ENCODE data around the gene CBY3.
"Not testable (repeated sequence)": the region's sequence is repeated elsewhere in the genome, so short reads cannot be mapped to it uniquely, and the experiment has no call there.

The CBY3 gene

GRCh38 chr5:179668391-179668790, 12.4 kb downstream of the CBY3 start:
- no peak for DNase-seq (ENCODE audit: low spot score)

DNA sequence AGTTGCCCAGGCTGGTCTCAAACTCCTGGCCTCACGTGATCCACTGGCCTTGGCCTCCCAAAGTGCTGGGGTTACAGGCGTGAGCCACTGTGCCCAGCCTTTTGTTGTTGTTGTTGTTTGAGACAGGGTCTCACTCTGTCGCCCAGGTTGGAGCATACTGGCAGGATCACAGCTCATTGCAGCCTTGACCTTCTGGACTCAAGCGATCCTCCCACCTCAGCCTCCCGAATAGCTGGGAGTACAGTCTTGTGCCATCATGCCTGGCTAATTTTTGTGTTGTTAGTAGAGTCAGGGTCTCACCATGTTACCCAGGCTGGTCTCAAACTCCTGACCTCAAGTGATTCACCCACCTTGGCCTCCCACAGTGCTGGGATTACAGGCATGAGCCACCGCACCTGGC, 19.2 kb downstream of the CBY3 start:
- DNase-seq (ENCODE audit: low spot score), result not testable (repeated sequence)

DNA sequence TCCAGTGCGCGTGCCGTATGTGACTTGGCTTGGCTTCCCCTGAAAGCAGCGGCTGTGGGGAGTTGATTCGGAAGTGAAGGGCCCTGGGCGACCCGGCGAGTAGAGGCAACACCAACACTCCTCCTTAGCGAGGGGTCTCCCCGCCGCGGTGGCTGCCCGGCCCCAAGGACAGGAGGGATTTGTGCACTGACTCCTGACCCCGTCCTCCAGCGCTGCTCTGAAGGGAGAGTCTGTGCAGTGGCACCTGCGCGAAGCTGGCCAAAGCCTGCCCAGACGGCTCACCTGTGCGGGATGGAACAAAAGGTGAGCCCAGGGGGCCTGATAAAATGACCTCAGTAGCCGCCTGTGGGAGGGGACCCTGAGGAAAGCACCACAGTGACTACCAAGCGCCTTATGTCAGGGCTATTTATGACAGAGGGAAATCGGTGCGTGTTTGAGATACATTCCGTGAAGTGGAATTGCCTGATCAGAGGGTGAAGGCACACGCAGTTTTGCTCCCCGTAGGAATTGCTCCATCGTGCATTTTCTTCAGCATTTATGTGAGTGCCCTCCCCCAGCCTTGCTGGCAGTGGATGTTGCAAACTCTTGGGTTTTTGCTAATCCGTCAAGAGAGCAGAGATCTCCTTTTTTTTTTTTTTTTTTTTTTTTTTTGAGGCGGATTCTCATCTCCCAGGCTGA, 22.5 kb downstream of the CBY3 start:
- not testable (repeated sequence) for DNase-seq (ENCODE audit: low spot score)

GRCh38 chr5:179657302-179658178, 23.3 kb downstream of the CBY3 start:
- DNase-seq (ENCODE audit: low spot score), result not testable (repeated sequence)

DNA sequence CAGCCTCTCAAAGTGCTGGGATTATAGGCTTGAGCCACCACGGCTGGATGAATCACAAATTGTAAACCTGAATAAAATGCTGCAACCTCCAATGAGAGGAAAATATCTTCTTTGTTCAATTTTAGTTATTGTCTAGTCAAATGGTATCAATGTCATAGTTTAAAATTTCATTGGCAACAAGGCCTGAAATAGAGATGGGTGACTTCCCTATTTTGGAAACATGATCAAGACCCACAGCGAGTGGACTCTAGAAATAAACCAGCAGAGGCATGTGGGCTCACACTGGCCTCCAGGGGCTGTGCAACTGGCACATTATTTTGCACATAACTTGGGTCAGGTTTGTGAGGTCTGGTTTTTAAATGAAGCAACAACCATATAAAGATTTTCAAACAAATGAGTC, 27.7 kb downstream of the CBY3 start:
- not testable (repeated sequence) for DNase-seq (ENCODE audit: low spot score)

- DNase-seq (ENCODE audit: low spot score), result not testable (repeated sequence)
These were observed 30.6 kb downstream of the CBY3 start for GRCh38 chr5:179650245-179650644.

GRCh38 chr5:179649166-179649703, 31.6 kb downstream of the CBY3 start:
- not testable (repeated sequence) for DNase-seq (ENCODE audit: low spot score)

DNA sequence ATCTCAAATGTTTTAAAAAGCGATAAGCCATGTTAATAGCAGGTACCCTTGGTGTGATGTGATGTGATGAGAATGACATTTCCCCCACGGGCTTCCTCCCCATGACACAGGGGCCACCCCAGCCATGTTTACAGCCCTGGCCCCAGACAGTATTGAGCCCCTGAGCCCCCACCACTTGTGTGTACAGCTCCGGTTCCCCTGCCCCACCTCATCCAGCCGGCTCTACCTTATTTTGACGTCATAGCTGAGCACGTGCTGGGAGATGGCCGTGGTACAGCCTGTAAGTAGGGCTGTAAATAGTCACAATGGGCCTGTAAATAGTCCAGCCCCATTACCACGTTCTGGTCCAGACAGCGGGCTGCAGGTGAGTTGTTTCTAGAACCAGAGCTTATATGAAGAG, 32.4 kb downstream of the CBY3 start:
- DNase-seq (ENCODE audit: low spot score), result no peak

- not testable (repeated sequence) for DNase-seq (ENCODE audit: low spot score)
These were observed 36.1 kb downstream of the CBY3 start for GRCh38 chr5:179644766-179645165.

- DNase-seq (ENCODE audit: low spot score), result not testable (repeated sequence)
These were observed 37.5 kb downstream of the CBY3 start for GRCh38 chr5:179643141-179643920.

DNA sequence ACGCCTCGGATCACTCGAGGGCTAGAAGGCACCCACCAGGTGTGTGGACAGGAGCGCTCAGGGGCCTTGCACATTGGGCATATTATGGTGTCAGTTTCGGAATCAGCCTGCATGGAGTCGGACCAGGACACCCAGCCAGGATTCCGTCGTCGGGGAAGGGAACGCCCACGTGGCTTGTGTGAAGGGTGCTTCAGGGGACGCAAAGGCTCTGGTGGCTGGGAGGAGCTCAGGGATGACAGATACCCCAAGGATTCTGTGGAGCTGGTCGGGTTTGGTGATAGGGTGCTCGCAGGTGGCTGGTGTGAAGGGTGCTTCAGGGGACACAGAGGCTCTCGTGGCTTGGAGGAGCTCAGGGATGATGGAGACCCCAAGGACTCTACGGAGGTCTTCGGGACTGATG, 38.2 kb downstream of the CBY3 start:
- not testable (repeated sequence) for DNase-seq (ENCODE audit: low spot score)

DNA sequence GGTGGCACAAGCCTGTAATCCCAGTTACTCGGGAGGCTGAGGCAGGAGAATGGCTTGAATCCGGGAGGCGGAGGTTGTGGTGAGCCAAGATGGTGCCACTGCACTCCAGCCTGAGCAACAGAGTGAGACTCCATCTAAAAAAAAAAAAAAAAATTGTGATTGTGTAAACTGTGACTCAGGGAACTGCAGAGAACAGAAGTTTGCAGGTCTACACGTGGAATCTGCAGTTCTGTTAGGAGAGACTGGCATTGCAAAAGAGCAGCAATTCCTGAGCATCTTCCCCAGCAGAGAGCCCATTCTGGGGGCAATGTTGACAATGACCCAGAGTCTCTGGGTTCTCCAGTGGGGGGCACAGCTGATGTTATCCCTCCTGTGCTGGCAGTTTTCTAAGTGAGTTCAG, 39.1 kb downstream of the CBY3 start:
- not testable (repeated sequence) for DNase-seq (ENCODE audit: low spot score)

- DNase-seq (ENCODE audit: low spot score), result not testable (repeated sequence)
These were observed 41.5 kb downstream of the CBY3 start for GRCh38 chr5:179639296-179639695.

GRCh38 chr5:179634370-179635172, 46.3 kb downstream of the CBY3 start:
- DNase-seq (ENCODE audit: low spot score), result not testable (repeated sequence)

DNA sequence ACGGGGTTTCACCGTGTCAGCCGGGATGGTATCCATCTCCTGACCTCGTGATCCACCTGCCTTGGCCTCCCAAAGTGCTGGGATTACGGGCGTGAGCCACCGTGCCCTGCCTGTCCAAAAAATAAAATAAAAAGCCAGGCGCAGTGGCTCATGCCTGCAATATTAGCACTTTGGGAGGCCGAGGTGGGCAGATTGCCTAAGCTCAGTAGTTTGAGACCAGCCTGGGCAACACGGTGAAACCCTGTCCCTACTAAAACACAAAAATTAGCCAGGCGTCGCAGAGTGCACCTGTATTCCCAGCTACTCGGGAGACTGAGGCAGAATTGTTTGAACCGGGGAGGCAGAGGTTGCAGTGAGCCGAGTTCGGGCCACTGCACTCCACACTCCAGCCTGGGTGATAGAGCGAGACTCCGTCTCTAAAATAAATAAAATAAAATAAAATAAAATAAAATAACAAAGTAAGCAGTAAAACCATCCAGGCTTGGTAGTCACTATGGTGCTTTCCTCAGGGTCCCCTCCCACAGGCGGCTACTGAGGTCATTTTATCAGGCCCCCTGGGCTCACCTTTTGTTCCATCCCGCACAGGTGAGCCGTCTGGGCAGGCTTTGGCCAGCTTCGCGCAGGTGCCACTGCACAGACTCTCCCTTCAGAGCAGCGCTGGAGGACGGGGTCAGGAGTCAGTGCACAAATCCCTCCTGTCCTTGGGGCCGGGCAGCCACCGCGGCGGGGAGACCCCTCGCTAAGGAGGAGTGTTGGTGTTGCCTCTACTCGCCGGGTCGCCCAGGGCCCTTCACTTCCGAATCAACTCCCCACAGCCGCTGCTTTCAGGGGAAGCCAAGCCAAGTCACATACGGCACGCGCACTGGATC, 47.1 kb downstream of the CBY3 start:
- not testable (repeated sequence) for DNase-seq (ENCODE audit: low spot score)
